Measurements from ENCODE around the gene PTPRS. TPM values are rescaled to one million over a fixed set of nuclear protein-coding genes. Genes with fewer than 3 reads are reported as not detected.

The PTPRS gene
- total RNA-seq, 1 donor from 2014 or later = 125 TPM

GRCh38 chr19:5376928-5377327 is 36.3 kb upstream of the PTPRS start:
- no peaks in the 10 kb centered on the region for H3K4me1 ChIP-seq (ENCODE audit: insufficient read depth, low read length)
- no peak overlapping the region for H2AFZ ChIP-seq (ENCODE audit: low read depth, low read length)
- H3K27ac ChIP-seq (ENCODE audit: low read depth, low read length) = no peak overlapping the region
- H3K4me2 ChIP-seq (ENCODE audit: low read length) = no peak overlapping the region
- H4K20me1 ChIP-seq (ENCODE audit: insufficient read depth, low read length) = no peaks in the 10 kb centered on the region
- H3K27ac Mint-ChIP-seq (ENCODE audit: unreplicated experiment) = no peak overlapping the region
- peak overlapping the region; percentile 27 for H3K4me3 Mint-ChIP-seq (ENCODE audit: unreplicated experiment)
- FAIRE-seq (no peak), DNase-seq (ENCODE audit: low read depth) (no peak)
- H3K36me3 Mint-ChIP-seq (ENCODE audit: low read depth, unreplicated experiment) = no peaks in the 10 kb centered on the region
- no peak overlapping the region for H3K9ac ChIP-seq (ENCODE audit: low read length)
- H3K9me3 ChIP-seq (ENCODE audit: insufficient read depth, low read depth, low read length) = peaks cover 9% of the 10 kb centered on the region
- no peaks in the 10 kb centered on the region for H3K36me3 ChIP-seq (ENCODE audit: insufficient read depth, low read length)
- H3K27me3 ChIP-seq (ENCODE audit: insufficient read depth, low read length) = peaks cover 5% of the 10 kb centered on the region
- no peak for TF ChIP-seq EZH2 (IDR thresholded peaks at IDR 0.05; ENCODE audit: insufficient read depth, low read length)
- H3K9me3 Mint-ChIP-seq (ENCODE audit: unreplicated experiment) = peaks cover 6% of the 10 kb centered on the region
- H3K4me3 ChIP-seq (ENCODE audit: insufficient read depth, low read depth, low read length) = no peak overlapping the region
- H3K79me2 ChIP-seq (ENCODE audit: insufficient read depth, low read length) = no peaks in the 10 kb centered on the region
- H3K27me3 Mint-ChIP-seq (ENCODE audit: low read depth, unreplicated experiment) = peaks cover 36% of the 10 kb centered on the region
- H3K4me1 Mint-ChIP-seq (ENCODE audit: low read depth, unreplicated experiment) = no peaks in the 10 kb centered on the region

GRCh38 chr19:5372572-5373200 is 32.1 kb upstream of the PTPRS start:
- TF ChIP-seq CTCF (IDR thresholded peaks at IDR 0.05; ENCODE audit: insufficient read depth, low read depth, low read length) (no peak), EZH2 (IDR thresholded peaks at IDR 0.05; ENCODE audit: insufficient read depth, low read length) (no peak)
- Histone ChIP-seq H3K9ac (ENCODE audit: low read length) (no peak overlapping the region), H3K27me3 (ENCODE audit: insufficient read depth, low read length) (peaks cover 5% of the 10 kb centered on the region), H4K20me1 (ENCODE audit: insufficient read depth, low read length) (peaks cover under 1% of the 10 kb centered on the region), H3K4me1 (ENCODE audit: insufficient read depth, low read length) (no peaks in the 10 kb centered on the region), H3K4me3 (ENCODE audit: insufficient read depth, low read depth, low read length) (no peak overlapping the region), H2AFZ (ENCODE audit: low read depth, low read length) (no peak overlapping the region), H3K9me3 (ENCODE audit: insufficient read depth, low read depth, low read length) (peaks cover 8% of the 10 kb centered on the region), H3K27ac (ENCODE audit: low read depth, low read length) (no peak overlapping the region), H3K4me2 (ENCODE audit: low read length) (no peak overlapping the region), H3K36me3 (ENCODE audit: insufficient read depth, low read length) (no peaks in the 10 kb centered on the region), H3K79me2 (ENCODE audit: insufficient read depth, low read length) (no peaks in the 10 kb centered on the region)
- DNase-seq (ENCODE audit: low read depth) (no peak), FAIRE-seq (no peak)
- Mint-ChIP-seq H3K4me3 (ENCODE audit: unreplicated experiment) (no peak overlapping the region), H3K9me3 (ENCODE audit: unreplicated experiment) (peaks cover 2% of the 10 kb centered on the region), H3K27me3 (ENCODE audit: low read depth, unreplicated experiment) (peaks cover 44% of the 10 kb centered on the region), H3K27ac (ENCODE audit: unreplicated experiment) (no peak overlapping the region), H3K4me1 (ENCODE audit: low read depth, unreplicated experiment) (no peaks in the 10 kb centered on the region), H3K36me3 (ENCODE audit: low read depth, unreplicated experiment) (no peaks in the 10 kb centered on the region)

- H3K4me3 Mint-ChIP-seq (ENCODE audit: unreplicated experiment) = no peak overlapping the region
- Histone ChIP-seq H4K20me1 (ENCODE audit: insufficient read depth, low read length) (peaks cover 3% of the 10 kb centered on the region), H3K9me3 (ENCODE audit: insufficient read depth, low read depth, low read length) (peaks cover 9% of the 10 kb centered on the region), H3K79me2 (ENCODE audit: insufficient read depth, low read length) (no peaks in the 10 kb centered on the region), H3K9ac (ENCODE audit: low read length) (no peak overlapping the region), H3K4me1 (ENCODE audit: insufficient read depth, low read length) (no peaks in the 10 kb centered on the region), H3K36me3 (ENCODE audit: insufficient read depth, low read length) (no peaks in the 10 kb centered on the region), H3K4me2 (ENCODE audit: low read length) (no peak overlapping the region), H3K27me3 (ENCODE audit: insufficient read depth, low read length) (peaks cover 4% of the 10 kb centered on the region), H2AFZ (ENCODE audit: low read depth, low read length) (no peak overlapping the region), H3K4me3 (ENCODE audit: insufficient read depth, low read depth, low read length) (no peak overlapping the region), H3K27ac (ENCODE audit: low read depth, low read length) (no peak overlapping the region)
- no peak overlapping the region for H3K27ac Mint-ChIP-seq (ENCODE audit: unreplicated experiment)
- no peaks in the 10 kb centered on the region for H3K9me3 Mint-ChIP-seq (ENCODE audit: unreplicated experiment)
- no peak for DNase-seq (ENCODE audit: low read depth)
- FAIRE-seq = no peak
- H3K4me1 Mint-ChIP-seq (ENCODE audit: low read depth, unreplicated experiment) = no peaks in the 10 kb centered on the region
- H3K36me3 Mint-ChIP-seq (ENCODE audit: low read depth, unreplicated experiment) = no peaks in the 10 kb centered on the region
- TF ChIP-seq EZH2 (IDR thresholded peaks at IDR 0.05; ENCODE audit: insufficient read depth, low read length) (no peak), CTCF (IDR thresholded peaks at IDR 0.05; ENCODE audit: insufficient read depth, low read depth, low read length) (peak; percentile 34)
- peaks cover 31% of the 10 kb centered on the region for H3K27me3 Mint-ChIP-seq (ENCODE audit: low read depth, unreplicated experiment)
These were observed 29.4 kb upstream of the PTPRS start for GRCh38 chr19:5369962-5370367.
